ENCODE data around the gene AK3.

DNA sequence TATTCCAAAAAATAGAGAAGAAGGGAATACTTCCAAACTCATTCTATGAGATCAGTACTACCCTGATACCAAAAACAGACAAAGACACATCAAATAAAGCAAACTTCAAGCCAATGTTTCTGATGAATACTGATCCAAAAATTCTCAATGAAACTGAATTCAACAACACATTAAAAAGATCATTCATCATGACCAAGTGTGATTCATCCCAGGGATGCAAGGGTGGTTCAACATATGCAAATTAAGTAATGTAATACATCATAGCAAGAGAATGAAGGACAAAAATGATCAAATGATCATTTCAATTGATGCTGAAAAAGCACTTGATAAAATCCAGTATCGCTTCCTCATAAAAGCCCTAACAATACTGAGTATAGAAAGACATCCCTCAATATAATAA is 46.9 kb upstream of the AK3 start:
- TF ChIP-seq, protein P1, sequence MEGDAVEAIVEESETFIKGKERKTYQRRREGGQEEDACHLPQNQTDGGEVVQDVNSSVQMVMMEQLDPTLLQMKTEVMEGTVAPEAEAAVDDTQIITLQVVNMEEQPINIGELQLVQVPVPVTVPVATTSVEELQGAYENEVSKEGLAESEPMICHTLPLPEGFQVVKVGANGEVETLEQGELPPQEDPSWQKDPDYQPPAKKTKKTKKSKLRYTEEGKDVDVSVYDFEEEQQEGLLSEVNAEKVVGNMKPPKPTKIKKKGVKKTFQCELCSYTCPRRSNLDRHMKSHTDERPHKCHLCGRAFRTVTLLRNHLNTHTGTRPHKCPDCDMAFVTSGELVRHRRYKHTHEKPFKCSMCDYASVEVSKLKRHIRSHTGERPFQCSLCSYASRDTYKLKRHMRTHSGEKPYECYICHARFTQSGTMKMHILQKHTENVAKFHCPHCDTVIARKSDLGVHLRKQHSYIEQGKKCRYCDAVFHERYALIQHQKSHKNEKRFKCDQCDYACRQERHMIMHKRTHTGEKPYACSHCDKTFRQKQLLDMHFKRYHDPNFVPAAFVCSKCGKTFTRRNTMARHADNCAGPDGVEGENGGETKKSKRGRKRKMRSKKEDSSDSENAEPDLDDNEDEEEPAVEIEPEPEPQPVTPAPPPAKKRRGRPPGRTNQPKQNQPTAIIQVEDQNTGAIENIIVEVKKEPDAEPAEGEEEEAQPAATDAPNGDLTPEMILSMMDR (IDR thresholded peaks at IDR 0.05; ENCODE audit: low read length): no peak
- TF ChIP-seq EZH2 (optimal IDR thresholded peaks at IDR 0.05; ENCODE audit: low read depth, low read length): no peak
- no peak for TF ChIP-seq EZH2phosphoT487 (IDR thresholded peaks at IDR 0.05; ENCODE audit: low read length)
